ENCODE data around the gene WDR6. TPM values are rescaled to one million over a fixed set of nuclear protein-coding genes. Genes with fewer than 3 reads are reported as not detected.

Gene WDR6
- total and polyA plus RNA-seq, 12 donors, result 70.4 to 126 (median 77.9) TPM

- peaks cover 8 to 59% (median 43%) of the 10 kb centered on the region in 9 donors for H3K4me1 ChIP-seq
- intact Hi-C loops (cut with DNase I), result loop anchor here in 3 of 10 donors (2.0 to 10.0 kb wide), 2 partner anchors 31 to 405 kb away; partner anchors contain the start of genes AMT (in 1 of the 3) and NICN1 (in 1 of the 3)
- DNase-seq (no peak), ATAC-seq (no peak)
- no peaks in the 10 kb centered on the region for H3K27me3 ChIP-seq
- H3K9me3 ChIP-seq, result no peaks in the 10 kb centered on the region
- peaks cover 0 to 42% (median 27%) of the 10 kb centered on the region in 9 donors for H3K36me3 ChIP-seq
- 42 to 51% methylated on average over 12 of the region's 12 CpGs for WGBS, 2 donors
- no peak for TF ChIP-seq CTCF (IDR thresholded peaks at IDR 0.05)
- peak overlapping the region in 9 of 10 donors; percentile 99 to 100 (median 100) for H3K27ac ChIP-seq
- H3K4me3 ChIP-seq, result peak overlapping the region in 9 of 10 donors; percentile 69 to 99 (median 94)
These were observed 12.7 kb downstream of the WDR6 start for GRCh38 chr3:49019941-49020329.

- ATAC-seq, result peak; percentile 1 to 29 (median 6)
- WGBS, 2 donors, result 1 to 2% methylated on average over 51 of the region's 51 CpGs
These were observed 13.4 kb downstream of the WDR6 start for GRCh38 chr3:49020330-49021212.

GRCh38 chr3:49021213-49021812, 14.1 kb downstream of the WDR6 start:
- Histone ChIP-seq H3K4me3 (peak overlapping the region; percentile 69 to 99 (median 92)), H3K4me1 (peaks cover 8 to 71% (median 49%) of the 10 kb centered on the region in 9 donors), H3K9me3 (no peaks in the 10 kb centered on the region), H3K36me3 (peaks cover 0 to 42% (median 26%) of the 10 kb centered on the region in 9 donors), H3K27ac (peak overlapping the region; percentile 98 to 100 (median 100)), H3K27me3 (no peaks in the 10 kb centered on the region)
- DNase-seq (peak; percentile 99), ATAC-seq (peak; percentile 86 to 95 (median 92))
- intact Hi-C loops (cut with DNase I), result loop anchor here in 3 of 10 donors (2.0 to 10.0 kb wide), 2 partner anchors 33 to 403 kb away; partner anchors contain the start of genes AMT (in 1 of the 3) and NICN1 (in 1 of the 3)
- 0 to 1% methylated on average over 60 of the region's 60 CpGs for WGBS, 2 donors
- TF ChIP-seq CTCF (IDR thresholded peaks at IDR 0.05), result no peak

More at GRCh38 chr3:49020330-49021212, 13.4 kb downstream of the WDR6 start:
- intact Hi-C loops (cut with DNase I), result loop anchor here in 3 of 10 donors (2.0 to 10.0 kb wide), 2 partner anchors 32 to 404 kb away; partner anchors contain the start of genes AMT (in 1 of the 3) and NICN1 (in 1 of the 3)
- Histone ChIP-seq H3K9me3 (no peaks in the 10 kb centered on the region), H3K4me1 (peaks cover 8 to 64% (median 49%) of the 10 kb centered on the region in 9 donors), H3K27me3 (no peaks in the 10 kb centered on the region), H3K27ac (peak overlapping the region; percentile 98 to 100 (median 100)), H3K36me3 (peaks cover 0 to 42% (median 27%) of the 10 kb centered on the region in 9 donors), H3K4me3 (peak overlapping the region; percentile 69 to 99 (median 92))
- TF ChIP-seq CTCF (IDR thresholded peaks at IDR 0.05), result no peak
- peak; percentile 60 to 62 for DNase-seq

All from heart right ventricle (tissue), 16 donors.